ENCODE measurements around the gene PTPRH. TPM values are rescaled to one million over a fixed set of nuclear protein-coding genes. Genes with fewer than 3 reads are reported as not detected.
A peak's percentile ranks its signal among the peaks of the same experiment; 100 is the strongest.

PTPRH gene
- polyA plus RNA-seq, 1 of the 3 experiments (the other 2 are of a cell fraction) = 1.1 TPM

DNA sequence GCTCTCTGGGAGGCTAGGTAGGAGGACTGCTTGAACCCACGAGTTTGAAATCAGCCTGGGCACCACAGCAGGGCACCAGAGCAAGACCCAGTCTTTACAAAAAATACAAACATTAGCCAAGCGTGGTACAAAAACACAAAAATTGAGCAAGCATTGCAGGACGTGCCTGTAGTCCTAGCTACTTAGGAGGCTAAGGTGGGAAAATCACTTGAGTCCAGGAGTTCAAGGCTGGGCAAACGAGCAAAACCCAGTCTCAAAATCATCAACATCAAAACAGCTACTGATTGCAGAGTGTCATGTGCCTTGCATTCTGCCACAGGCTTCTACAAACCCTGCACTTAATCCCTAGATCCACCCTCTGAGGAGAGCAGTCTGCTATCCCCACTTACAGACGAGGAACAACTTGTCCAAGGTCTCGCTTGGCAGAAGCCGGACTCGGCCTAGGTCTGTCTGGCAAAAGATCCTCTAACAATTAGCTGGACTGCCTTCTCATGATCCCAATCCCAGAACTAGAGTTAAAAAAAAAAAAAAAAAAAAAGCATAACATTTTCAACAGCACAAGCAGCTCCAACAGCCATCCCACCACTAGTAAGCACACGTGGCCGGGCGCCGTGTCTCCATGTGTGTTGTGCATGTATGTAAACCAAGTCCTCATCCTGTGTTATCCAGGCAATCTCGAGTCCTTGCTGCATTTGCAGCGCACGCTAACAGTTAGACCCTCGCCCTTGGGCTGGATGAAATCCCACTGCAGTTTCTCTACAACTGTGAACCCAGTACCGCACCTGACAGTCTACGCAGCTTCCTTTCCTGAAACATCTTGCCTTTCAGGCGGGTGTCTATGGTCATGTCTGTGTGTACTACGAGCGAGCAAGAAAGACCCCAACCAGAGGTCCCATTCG lies 47.5 kb upstream of the PTPRH start:
- H4K20me1 ChIP-seq (ENCODE audit: insufficient read depth) = peaks cover 64% of the 10 kb centered on the region
- TF ChIP-seq, protein P1, sequence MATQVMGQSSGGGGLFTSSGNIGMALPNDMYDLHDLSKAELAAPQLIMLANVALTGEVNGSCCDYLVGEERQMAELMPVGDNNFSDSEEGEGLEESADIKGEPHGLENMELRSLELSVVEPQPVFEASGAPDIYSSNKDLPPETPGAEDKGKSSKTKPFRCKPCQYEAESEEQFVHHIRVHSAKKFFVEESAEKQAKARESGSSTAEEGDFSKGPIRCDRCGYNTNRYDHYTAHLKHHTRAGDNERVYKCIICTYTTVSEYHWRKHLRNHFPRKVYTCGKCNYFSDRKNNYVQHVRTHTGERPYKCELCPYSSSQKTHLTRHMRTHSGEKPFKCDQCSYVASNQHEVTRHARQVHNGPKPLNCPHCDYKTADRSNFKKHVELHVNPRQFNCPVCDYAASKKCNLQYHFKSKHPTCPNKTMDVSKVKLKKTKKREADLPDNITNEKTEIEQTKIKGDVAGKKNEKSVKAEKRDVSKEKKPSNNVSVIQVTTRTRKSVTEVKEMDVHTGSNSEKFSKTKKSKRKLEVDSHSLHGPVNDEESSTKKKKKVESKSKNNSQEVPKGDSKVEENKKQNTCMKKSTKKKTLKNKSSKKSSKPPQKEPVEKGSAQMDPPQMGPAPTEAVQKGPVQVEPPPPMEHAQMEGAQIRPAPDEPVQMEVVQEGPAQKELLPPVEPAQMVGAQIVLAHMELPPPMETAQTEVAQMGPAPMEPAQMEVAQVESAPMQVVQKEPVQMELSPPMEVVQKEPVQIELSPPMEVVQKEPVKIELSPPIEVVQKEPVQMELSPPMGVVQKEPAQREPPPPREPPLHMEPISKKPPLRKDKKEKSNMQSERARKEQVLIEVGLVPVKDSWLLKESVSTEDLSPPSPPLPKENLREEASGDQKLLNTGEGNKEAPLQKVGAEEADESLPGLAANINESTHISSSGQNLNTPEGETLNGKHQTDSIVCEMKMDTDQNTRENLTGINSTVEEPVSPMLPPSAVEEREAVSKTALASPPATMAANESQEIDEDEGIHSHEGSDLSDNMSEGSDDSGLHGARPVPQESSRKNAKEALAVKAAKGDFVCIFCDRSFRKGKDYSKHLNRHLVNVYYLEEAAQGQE (IDR thresholded peaks at IDR 0.05; ENCODE audit: low read depth, low read length) = no peak
- TF ChIP-seq NFIC (IDR thresholded peaks at IDR 0.05; ENCODE audit: borderline replicate concordance) (no peak), ELF1 (IDR thresholded peaks at IDR 0.05) (no peak)
- WGBS (ENCODE audit: low lambda C conversion rate) = 75% methylated on average over 19 of the region's 22 CpGs
- no peak overlapping the region for H3K27ac ChIP-seq (ENCODE audit: low read depth in 2 of 2, low read length in 1 of 2)
- H3K4me3 ChIP-seq (ENCODE audit: low read depth in 2 of 2, low read length in 1 of 2) = peak overlapping the region; percentile 87 to 94
- no peak overlapping the region for H2AFZ ChIP-seq (ENCODE audit: low read depth)
- H3K36me3 ChIP-seq (replicated peaks in 1 of 2; ENCODE audit: control insufficient read depth in 1 of 2, insufficient read depth in 2 of 2, low read length in 1 of 2) = peaks cover 0 to 4% of the 10 kb centered on the region in 2 experiments
- peaks cover 2% of the 10 kb centered on the region for H3F3A ChIP-seq (replicated peaks; ENCODE audit: insufficient read depth)
- ChIA-PET CTCF (interaction anchor here (0.7 to 1.8 kb wide), 2 partner anchors 45 to 80 kb away, joined by 3 to 5 read pairs; no protein-coding TSS in a partner anchor), POLR2A (interaction anchor here (1.3 to 1.6 kb wide), 2 partner anchors 9 to 23 kb away, joined by 3 to 5 read pairs; partner anchors contain the start of gene HSPBP1)
- H3K79me2 ChIP-seq (ENCODE audit: insufficient read depth) = peaks cover 69% of the 10 kb centered on the region
- peak overlapping the region; percentile 96 for H3K4me2 ChIP-seq
- no peaks in the 10 kb centered on the region for H3K9me2 ChIP-seq
- no peaks in the 10 kb centered on the region for H3K27me3 ChIP-seq (ENCODE audit: insufficient read depth)
- no peak for DNase-seq
- peaks cover 17 to 26% of the 10 kb centered on the region in 2 experiments; a peak in 3 of 4 replicates for H3K4me1 ChIP-seq (ENCODE audit: control insufficient read depth in 1 of 2, insufficient read depth in 2 of 2, low read depth in 1 of 2, low read length in 1 of 2)
- no peak overlapping the region; the same call in 1 of the 2 replicates for H3K9ac ChIP-seq
- no peaks in the 10 kb centered on the region for H3K9me3 ChIP-seq

DNA sequence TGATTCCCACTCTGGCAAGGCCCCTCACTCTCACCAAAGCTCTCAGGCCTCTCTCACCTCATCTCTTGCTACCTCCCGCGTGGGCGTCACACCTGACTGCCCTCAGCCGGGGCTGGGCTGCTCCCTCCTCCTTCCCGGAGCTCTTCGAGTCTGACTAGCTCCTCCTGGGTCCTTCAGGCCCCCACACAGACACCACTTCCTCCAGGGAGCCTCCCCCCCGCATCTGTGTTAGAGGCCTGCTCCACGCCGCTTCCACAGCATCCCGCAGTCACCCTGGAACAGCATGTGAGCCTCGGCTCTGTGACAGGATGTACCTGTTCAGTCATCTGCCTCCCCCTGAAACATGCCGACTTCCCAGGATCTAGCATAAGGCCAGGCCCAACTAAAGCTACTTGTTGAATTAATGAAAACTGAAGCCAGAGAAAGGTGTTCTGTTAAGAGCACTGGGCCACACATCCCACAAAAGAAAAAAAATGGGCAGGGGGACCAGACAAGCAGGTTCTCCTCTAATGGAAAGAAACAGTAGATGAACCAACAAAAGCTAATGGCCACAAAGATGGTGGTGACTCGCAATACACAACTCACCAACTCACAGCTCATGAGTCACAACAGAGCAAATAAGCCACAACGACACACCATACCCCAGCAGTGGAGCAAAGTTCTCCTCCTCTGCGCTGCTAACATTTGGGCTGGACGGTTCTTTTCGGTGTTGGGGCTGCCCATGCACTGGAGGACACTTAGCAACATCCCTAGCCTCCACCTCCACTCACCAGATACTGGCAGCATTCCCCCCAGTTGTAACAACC lies 46.5 kb upstream of the PTPRH start:
- Histone ChIP-seq H4K20me1 (ENCODE audit: insufficient read depth) (peaks cover 74% of the 10 kb centered on the region), H3K9me2 (no peaks in the 10 kb centered on the region), H3K4me3 (ENCODE audit: low read depth in 2 of 2, low read length in 1 of 2) (peak overlapping the region in 1 of 2 experiments; percentile 94; a peak in 1 of 4 replicates), H3K4me2 (peak overlapping the region; percentile 96), H3K9ac (no peak overlapping the region), H2AFZ (ENCODE audit: low read depth) (no peak overlapping the region), H3K4me1 (ENCODE audit: control insufficient read depth in 1 of 2, insufficient read depth in 2 of 2, low read depth in 1 of 2, low read length in 1 of 2) (peaks cover 17 to 26% of the 10 kb centered on the region in 2 experiments; a peak in 3 of 4 replicates), H3K36me3 (replicated peaks in 1 of 2; ENCODE audit: control insufficient read depth in 1 of 2, insufficient read depth in 2 of 2, low read length in 1 of 2) (peaks cover 0 to 4% of the 10 kb centered on the region in 2 experiments), H3K27me3 (ENCODE audit: insufficient read depth) (no peaks in the 10 kb centered on the region), H3K27ac (ENCODE audit: low read depth in 2 of 2, low read length in 1 of 2) (no peak overlapping the region), H3K79me2 (ENCODE audit: insufficient read depth) (peaks cover 79% of the 10 kb centered on the region), H3K9me3 (no peaks in the 10 kb centered on the region), H3F3A (replicated peaks; ENCODE audit: insufficient read depth) (peaks cover 2% of the 10 kb centered on the region)
- WGBS (ENCODE audit: low lambda C conversion rate) = 79% methylated on average over 17 of the region's 17 CpGs
- POLR2A ChIA-PET = interaction anchor here (1.0 to 1.6 kb wide), 3 partner anchors 8 to 90 kb away, joined by 3 to 5 read pairs (median 4); partner anchors contain the start of gene KMT5C
- DNase-seq = no peak
- CTCF ChIA-PET = interaction anchor here (0.8 to 2.3 kb wide), 8 partner anchors 12 to 162 kb away, joined by 3 to 6 read pairs (median 4); no protein-coding TSS in a partner anchor
- no peak for TF ChIP-seq YY1 (IDR thresholded peaks at IDR 0.05; ENCODE audit: low read depth)
- TF ChIP-seq, protein P2, sequence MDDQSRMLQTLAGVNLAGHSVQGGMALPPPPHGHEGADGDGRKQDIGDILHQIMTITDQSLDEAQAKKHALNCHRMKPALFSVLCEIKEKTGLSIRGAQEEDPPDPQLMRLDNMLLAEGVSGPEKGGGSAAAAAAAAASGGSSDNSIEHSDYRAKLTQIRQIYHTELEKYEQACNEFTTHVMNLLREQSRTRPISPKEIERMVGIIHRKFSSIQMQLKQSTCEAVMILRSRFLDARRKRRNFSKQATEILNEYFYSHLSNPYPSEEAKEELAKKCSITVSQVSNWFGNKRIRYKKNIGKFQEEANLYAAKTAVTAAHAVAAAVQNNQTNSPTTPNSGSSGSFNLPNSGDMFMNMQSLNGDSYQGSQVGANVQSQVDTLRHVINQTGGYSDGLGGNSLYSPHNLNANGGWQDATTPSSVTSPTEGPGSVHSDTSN (IDR thresholded peaks at IDR 0.05) = no peak
- TF ChIP-seq MXI1 (IDR thresholded peaks at IDR 0.05; ENCODE audit: low read depth, low read length) = no peak
- TF ChIP-seq NRF1 (IDR thresholded peaks at IDR 0.05; ENCODE audit: low read depth, low read length) = no peak
- TF ChIP-seq, protein P1 (IDR thresholded peaks at IDR 0.05; ENCODE audit: low read depth, low read length) = no peak
- TF ChIP-seq, protein P3, sequence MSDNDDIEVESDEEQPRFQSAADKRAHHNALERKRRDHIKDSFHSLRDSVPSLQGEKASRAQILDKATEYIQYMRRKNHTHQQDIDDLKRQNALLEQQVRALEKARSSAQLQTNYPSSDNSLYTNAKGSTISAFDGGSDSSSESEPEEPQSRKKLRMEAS (IDR thresholded peaks at IDR 0.05; ENCODE audit: low read depth) = no peak
- no peak for TF ChIP-seq GABPA (IDR thresholded peaks at IDR 0.05; ENCODE audit: low read depth)
- no peak for TF ChIP-seq TCF12 (IDR thresholded peaks at IDR 0.05)
- no peak for TF ChIP-seq RCOR1 (IDR thresholded peaks at IDR 0.05; ENCODE audit: low read length)
- TF ChIP-seq, protein P4, sequence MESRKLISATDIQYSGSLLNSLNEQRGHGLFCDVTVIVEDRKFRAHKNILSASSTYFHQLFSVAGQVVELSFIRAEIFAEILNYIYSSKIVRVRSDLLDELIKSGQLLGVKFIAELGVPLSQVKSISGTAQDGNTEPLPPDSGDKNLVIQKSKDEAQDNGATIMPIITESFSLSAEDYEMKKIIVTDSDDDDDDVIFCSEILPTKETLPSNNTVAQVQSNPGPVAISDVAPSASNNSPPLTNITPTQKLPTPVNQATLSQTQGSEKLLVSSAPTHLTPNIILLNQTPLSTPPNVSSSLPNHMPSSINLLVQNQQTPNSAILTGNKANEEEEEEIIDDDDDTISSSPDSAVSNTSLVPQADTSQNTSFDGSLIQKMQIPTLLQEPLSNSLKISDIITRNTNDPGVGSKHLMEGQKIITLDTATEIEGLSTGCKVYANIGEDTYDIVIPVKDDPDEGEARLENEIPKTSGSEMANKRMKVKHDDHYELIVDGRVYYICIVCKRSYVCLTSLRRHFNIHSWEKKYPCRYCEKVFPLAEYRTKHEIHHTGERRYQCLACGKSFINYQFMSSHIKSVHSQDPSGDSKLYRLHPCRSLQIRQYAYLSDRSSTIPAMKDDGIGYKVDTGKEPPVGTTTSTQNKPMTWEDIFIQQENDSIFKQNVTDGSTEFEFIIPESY (IDR thresholded peaks at IDR 0.05; ENCODE audit: borderline replicate concordance, low read depth) = no peak

Measured in SK-N-SH (cell line).